ENCODE measurements around the gene SNCAIP.
"Not testable (repeated sequence)": the region's sequence is repeated elsewhere in the genome, so short reads cannot be mapped to it uniquely, and the experiment has no call there.

Gene SNCAIP

GRCh38 chr5:122363623-122364022, 51.6 kb downstream of the SNCAIP start:
- DNase-seq, result no peak

- no peak for DNase-seq
These were observed 54.5 kb downstream of the SNCAIP start for GRCh38 chr5:122366501-122366900.

- no peak for DNase-seq
These were observed 55.4 kb downstream of the SNCAIP start for GRCh38 chr5:122367456-122367855.

GRCh38 chr5:122368510-122369251, 56.6 kb downstream of the SNCAIP start:
- DNase-seq, result no peak

GRCh38 chr5:122369253-122369815, 57.3 kb downstream of the SNCAIP start:
- no peak for DNase-seq

GRCh38 chr5:122371511-122372151, 59.6 kb downstream of the SNCAIP start:
- no peak for DNase-seq

GRCh38 chr5:122374110-122374509, 62.1 kb downstream of the SNCAIP start:
- no peak for DNase-seq

- DNase-seq, result no peak
These were observed 63.8 kb downstream of the SNCAIP start for GRCh38 chr5:122375801-122376200.

GRCh38 chr5:122376250-122376649, 64.2 kb downstream of the SNCAIP start:
- DNase-seq, result no peak

GRCh38 chr5:122377026-122377425, 65.0 kb downstream of the SNCAIP start:
- DNase-seq, result no peak

GRCh38 chr5:122382938-122383337, 70.9 kb downstream of the SNCAIP start:
- not testable (repeated sequence) for DNase-seq

- no peak for DNase-seq
These were observed 72.8 kb downstream of the SNCAIP start for GRCh38 chr5:122384739-122385235.

GRCh38 chr5:122385286-122385685, 73.2 kb downstream of the SNCAIP start:
- no peak for DNase-seq

GRCh38 chr5:122385808-122386207, 73.8 kb downstream of the SNCAIP start:
- DNase-seq, result no peak

- DNase-seq, result no peak
These were observed 78.1 kb downstream of the SNCAIP start for GRCh38 chr5:122390154-122390553.

GRCh38 chr5:122390694-122391093, 78.7 kb downstream of the SNCAIP start:
- DNase-seq, result no peak

- no peak for DNase-seq
These were observed 79.6 kb downstream of the SNCAIP start for GRCh38 chr5:122391621-122392020.

- DNase-seq, result no peak
These were observed 80.2 kb downstream of the SNCAIP start for GRCh38 chr5:122392224-122392623.

- DNase-seq, result no peak
These were observed 80.8 kb downstream of the SNCAIP start for GRCh38 chr5:122392824-122393223.

- DNase-seq, result no peak
These were observed 82.4 kb downstream of the SNCAIP start for GRCh38 chr5:122394284-122394930.

GRCh38 chr5:122398016-122398415, 86.0 kb downstream of the SNCAIP start:
- DNase-seq, result no peak

GRCh38 chr5:122400341-122400740, 88.3 kb downstream of the SNCAIP start:
- DNase-seq, result no peak

- no peak for DNase-seq
These were observed 88.9 kb downstream of the SNCAIP start for GRCh38 chr5:122400938-122401337.
